T-helper 2 cell treated with Interferon-gamma antibody and Interleukin-4, amounts not matched to agents 5 μg/mL and 100 μg/mL, for 36 hours (primary cell): ENCODE measurements around the gene SHPK.
"Not testable (repeated sequence)": the region's sequence is repeated elsewhere in the genome, so short reads cannot be mapped to it uniquely, and the experiment has no call there.

Source experiments
- DNase-seq: peaks from one replicate; pipeline ENCODE4 v3.0.0; 2021; ENCODE audit warnings: low spot score
- H3K27ac Mint-ChIP-seq: one replicate; pipeline ENCODE4 v1.8.0; 2021; ENCODE audit warnings: mild to moderate bottlenecking, mixed read lengths
- H3K27me3 Mint-ChIP-seq: one replicate; pipeline ENCODE4 v1.8.0; 2021; ENCODE audit warnings: low read depth, mixed read lengths
- H3K36me3 Mint-ChIP-seq: one replicate; pipeline ENCODE4 v1.8.0; 2021; ENCODE audit warnings: low read depth, mixed read lengths
- H3K4me1 Mint-ChIP-seq: one replicate; pipeline ENCODE4 v1.8.0; 2021; ENCODE audit warnings: low read depth, mixed read lengths
- H3K4me3 Mint-ChIP-seq: one replicate; pipeline ENCODE4 v1.8.0; 2022; ENCODE audit warnings: mild to moderate bottlenecking, moderate library complexity, mixed read lengths
- H3K9me3 Mint-ChIP-seq: one replicate; pipeline ENCODE4 v1.8.0; 2021; ENCODE audit warnings: mixed read lengths

SHPK gene

DNA sequence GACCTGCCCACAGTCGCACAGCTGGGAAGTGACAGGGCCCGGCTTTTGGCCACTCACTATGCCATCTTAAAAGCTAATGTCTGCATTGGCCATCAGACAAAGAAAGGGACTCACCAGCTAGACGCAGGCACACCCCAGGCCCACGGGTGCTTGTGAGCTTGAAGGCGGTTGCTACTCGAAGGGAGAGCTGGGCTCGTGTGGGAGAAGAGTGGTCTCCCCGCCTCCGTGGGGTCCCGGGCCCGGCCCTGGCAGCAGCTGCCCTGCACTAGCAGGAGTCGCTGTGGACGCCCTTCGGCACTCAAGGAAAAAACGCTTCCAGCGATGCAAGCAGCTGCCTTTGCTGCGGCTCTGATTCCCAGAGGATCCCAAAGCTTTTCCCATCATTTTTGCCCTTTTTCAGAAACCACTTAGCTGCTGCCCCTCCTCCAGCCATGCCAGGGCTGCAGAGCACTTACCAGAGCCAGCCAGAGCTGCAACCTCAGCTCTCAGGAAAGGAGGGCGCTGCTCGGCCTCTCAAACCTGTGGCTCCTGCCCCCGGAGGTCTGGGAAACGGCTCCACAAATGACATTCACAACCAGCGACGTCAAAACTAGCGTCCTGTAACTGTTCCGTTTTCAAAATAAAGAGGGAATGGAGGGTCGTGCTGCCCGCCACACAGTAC, 39.1 kb downstream of the SHPK start:
- Mint-ChIP-seq H3K4me1 (no peaks in the 10 kb centered on the region), H3K36me3 (peaks cover 2% of the 10 kb centered on the region), H3K27me3 (no peaks in the 10 kb centered on the region), H3K27ac (no peak overlapping the region), H3K9me3 (no peaks in the 10 kb centered on the region), H3K4me3 (no peak overlapping the region)
- DNase-seq, result no peak

DNA sequence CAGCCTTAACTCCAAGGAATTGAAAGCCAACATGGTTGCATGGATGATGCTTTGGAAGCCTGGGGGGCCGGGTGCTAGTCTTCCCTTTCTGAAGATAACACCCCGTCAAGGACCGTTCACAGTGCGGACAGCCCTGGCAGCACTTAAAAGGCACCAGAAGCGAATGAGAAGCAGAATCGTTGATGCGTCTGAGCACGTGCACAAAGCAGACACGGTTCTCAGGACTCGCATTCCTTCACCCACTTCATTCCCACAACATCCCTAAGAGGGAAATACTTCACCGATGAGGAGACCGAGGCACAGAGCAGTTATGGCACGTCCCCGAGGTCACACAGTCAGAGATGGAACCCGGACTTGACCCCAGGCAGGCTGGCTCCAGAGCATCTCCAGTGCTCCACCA, 41.1 kb downstream of the SHPK start:
- no peaks in the 10 kb centered on the region for H3K36me3 Mint-ChIP-seq
- DNase-seq, result no peak
- no peaks in the 10 kb centered on the region for H3K9me3 Mint-ChIP-seq
- H3K4me3 Mint-ChIP-seq, result no peak overlapping the region
- no peaks in the 10 kb centered on the region for H3K27me3 Mint-ChIP-seq
- no peak overlapping the region for H3K27ac Mint-ChIP-seq
- no peaks in the 10 kb centered on the region for H3K4me1 Mint-ChIP-seq

DNA sequence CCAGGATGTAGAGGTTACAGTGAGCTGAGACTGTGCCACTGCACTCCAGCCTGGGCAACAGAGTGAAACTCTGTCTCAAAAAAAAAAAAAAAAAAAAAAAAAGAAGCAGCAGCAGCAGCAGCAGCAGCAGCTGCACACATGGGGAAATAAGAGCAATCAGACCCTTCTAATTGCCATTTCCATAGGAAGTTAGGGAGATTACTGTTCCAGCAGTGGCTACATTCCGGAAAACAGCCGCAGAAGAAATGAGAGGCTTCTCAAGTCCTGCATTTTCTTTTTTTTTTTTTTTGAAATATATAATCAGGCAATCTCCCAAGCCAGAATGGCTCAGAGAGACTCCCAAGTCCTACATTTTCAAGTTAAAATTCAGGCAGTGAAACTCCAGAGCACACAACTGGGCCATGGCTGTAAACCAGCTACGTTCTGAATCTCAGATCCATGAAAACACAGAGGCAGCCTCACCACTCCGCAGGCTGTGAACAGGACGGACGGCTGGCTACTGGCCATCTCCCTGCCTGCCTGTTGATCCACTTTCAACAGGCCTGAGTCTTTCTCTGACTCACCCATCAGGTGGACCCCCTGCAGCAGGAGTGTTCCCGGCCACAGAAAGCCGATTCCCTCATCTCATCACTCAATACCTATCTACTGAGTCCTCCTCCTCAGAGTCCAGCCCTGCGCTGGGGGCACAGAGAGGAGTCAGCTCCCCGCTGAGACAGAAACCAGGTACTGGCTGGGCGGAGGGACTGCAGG, 41.8 kb downstream of the SHPK start:
- Mint-ChIP-seq H3K4me1 (no peaks in the 10 kb centered on the region), H3K9me3 (no peaks in the 10 kb centered on the region), H3K36me3 (peaks cover 3% of the 10 kb centered on the region), H3K27ac (no peak overlapping the region), H3K4me3 (no peak overlapping the region), H3K27me3 (no peaks in the 10 kb centered on the region)
- no peak for DNase-seq

- H3K36me3 Mint-ChIP-seq, result peaks cover 3% of the 10 kb centered on the region
- no peaks in the 10 kb centered on the region for H3K27me3 Mint-ChIP-seq
- H3K9me3 Mint-ChIP-seq, result no peaks in the 10 kb centered on the region
- no peak overlapping the region for H3K4me3 Mint-ChIP-seq
- no peaks in the 10 kb centered on the region for H3K4me1 Mint-ChIP-seq
- no peak overlapping the region for H3K27ac Mint-ChIP-seq
- no peak for DNase-seq
Measured at GRCh38 chr17:3593384-3593783, 42.7 kb downstream of the SHPK start.

GRCh38 chr17:3592216-3592860, 43.7 kb downstream of the SHPK start:
- Mint-ChIP-seq H3K4me1 (no peaks in the 10 kb centered on the region), H3K27ac (no peak overlapping the region), H3K4me3 (no peak overlapping the region), H3K9me3 (no peaks in the 10 kb centered on the region), H3K27me3 (no peaks in the 10 kb centered on the region), H3K36me3 (peaks cover 3% of the 10 kb centered on the region)
- DNase-seq, result no peak

DNA sequence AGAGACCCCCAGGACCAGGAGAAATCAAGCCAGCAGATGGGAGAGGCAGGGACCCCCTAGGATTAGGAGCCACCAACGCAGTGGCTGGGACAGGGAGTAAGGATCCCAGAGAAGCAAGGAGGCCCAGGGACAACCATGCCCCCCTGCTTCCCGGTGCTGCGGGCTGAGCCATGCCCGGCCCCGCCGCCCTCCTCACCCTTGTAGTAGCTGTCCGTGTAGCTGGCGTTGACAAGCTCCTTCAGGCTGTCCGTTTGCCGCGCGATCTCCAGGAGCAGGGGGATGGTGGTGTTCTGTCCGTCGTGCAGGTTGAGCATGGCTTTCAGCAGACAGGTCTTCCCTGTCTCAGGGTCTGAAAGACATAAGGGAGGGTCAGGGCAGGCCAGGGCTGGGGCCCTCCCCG, 45.3 kb downstream of the SHPK start:
- Mint-ChIP-seq H3K9me3 (no peaks in the 10 kb centered on the region), H3K27ac (no peak overlapping the region)
- DNase-seq, result no peak

DNA sequence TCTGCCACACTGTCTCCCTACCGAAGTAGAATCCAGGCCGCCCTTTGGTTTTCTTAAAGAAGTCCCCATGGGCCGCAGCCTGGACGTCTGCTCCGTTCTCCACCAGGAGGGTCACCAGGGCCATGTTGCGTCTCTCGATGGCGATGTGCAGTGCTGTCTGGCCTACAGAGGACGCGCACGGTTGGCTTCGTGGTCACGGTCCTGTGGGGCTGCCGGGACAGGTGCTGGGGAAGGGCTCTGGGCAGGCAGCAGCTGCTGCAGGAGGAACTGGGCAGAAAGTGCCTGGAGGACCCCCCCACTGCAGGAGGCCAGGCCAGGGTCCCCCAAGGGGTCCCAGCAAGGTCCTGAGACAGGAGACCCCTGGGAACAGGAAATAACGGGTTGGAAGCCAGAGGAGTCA, 45.8 kb downstream of the SHPK start:
- DNase-seq, result no peak
- Mint-ChIP-seq H3K27ac (no peak overlapping the region), H3K36me3 (peaks cover 7% of the 10 kb centered on the region), H3K9me3 (no peaks in the 10 kb centered on the region), H3K4me3 (no peak overlapping the region), H3K4me1 (no peaks in the 10 kb centered on the region), H3K27me3 (no peaks in the 10 kb centered on the region)

More for the DNA sequence above, 45.3 kb downstream of the SHPK start:
- H3K27me3 Mint-ChIP-seq, result no peaks in the 10 kb centered on the region
- H3K4me1 Mint-ChIP-seq, result no peaks in the 10 kb centered on the region
- H3K36me3 Mint-ChIP-seq, result peaks cover 7% of the 10 kb centered on the region
- no peak overlapping the region for H3K4me3 Mint-ChIP-seq

DNA sequence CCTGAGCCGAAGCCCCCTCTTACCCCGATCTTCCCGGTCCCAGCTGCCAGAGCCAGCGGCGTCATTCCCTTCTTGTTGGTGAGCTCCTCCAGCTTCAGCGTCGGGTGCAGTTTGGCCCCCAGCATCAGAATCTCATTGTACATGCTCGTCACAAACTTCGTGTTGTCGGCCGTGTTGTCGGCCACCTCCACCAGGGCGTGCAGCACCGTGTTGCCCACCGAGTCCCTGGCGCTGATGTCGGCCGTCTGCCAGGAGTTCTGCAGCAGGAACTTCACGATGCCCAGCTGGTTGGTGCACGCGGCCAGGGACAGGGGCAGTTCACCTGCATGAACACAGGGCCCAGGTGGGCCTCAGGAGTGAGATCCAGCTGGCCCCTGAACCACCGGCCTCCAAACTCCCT, 46.3 kb downstream of the SHPK start:
- Mint-ChIP-seq H3K27ac (no peak overlapping the region), H3K9me3 (no peaks in the 10 kb centered on the region), H3K4me3 (no peak overlapping the region), H3K36me3 (peaks cover 7% of the 10 kb centered on the region), H3K4me1 (no peaks in the 10 kb centered on the region), H3K27me3 (no peaks in the 10 kb centered on the region)
- no peak for DNase-seq

GRCh38 chr17:3585826-3586225, 50.2 kb downstream of the SHPK start:
- Mint-ChIP-seq H3K4me1 (no peaks in the 10 kb centered on the region), H3K9me3 (no peaks in the 10 kb centered on the region), H3K36me3 (peaks cover 9% of the 10 kb centered on the region), H3K4me3 (no peak overlapping the region), H3K27ac (no peak overlapping the region), H3K27me3 (no peaks in the 10 kb centered on the region)
- DNase-seq, result no peak

DNA sequence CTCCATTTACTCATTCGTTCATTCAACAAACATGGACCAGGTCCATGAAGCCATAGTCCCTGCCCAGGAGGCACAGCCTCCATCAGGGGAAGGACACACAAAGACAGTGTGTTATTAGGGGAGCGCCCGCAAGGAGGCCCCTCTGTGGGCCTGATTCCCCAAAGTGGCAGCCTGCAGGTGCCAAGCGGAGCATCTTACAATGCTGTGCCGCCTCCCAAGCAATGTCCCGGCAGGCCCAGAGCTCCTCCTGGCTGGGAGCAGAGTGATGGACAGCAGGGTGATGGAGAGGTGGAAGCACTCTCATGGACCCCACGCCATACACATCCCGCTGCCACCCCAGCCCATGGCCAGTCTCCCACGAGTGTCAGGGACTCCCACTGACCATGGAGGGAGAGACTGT, 52.6 kb downstream of the SHPK start:
- H3K4me1 Mint-ChIP-seq, result no peaks in the 10 kb centered on the region
- peaks cover 9% of the 10 kb centered on the region for H3K36me3 Mint-ChIP-seq
- no peaks in the 10 kb centered on the region for H3K27me3 Mint-ChIP-seq
- no peak overlapping the region for H3K27ac Mint-ChIP-seq
- no peaks in the 10 kb centered on the region for H3K9me3 Mint-ChIP-seq
- H3K4me3 Mint-ChIP-seq, result no peak overlapping the region
- no peak for DNase-seq

DNA sequence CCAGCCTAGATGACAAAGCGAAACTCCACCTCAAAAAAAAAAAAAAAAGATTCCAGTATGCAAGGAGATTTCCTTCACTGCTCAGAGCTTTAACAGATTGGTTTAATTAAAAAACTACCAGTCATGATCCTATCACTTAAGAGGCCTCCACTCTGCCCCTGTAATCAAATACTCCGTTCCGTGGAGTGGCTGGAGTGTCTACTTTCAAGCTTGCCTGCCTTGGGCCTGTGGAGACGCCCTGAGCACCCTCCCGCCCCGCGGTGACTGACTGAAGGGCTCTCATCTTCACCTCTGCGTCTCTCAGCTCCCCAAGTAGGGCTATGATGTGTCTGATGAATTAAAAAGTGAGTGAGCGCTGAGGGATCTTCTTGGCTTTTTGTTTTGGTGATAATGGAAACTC, 53.1 kb downstream of the SHPK start:
- Mint-ChIP-seq H3K4me1 (no peaks in the 10 kb centered on the region), H3K27ac (no peak overlapping the region), H3K36me3 (peaks cover 9% of the 10 kb centered on the region), H3K9me3 (no peaks in the 10 kb centered on the region), H3K27me3 (no peaks in the 10 kb centered on the region), H3K4me3 (no peak overlapping the region)
- no peak for DNase-seq

DNA sequence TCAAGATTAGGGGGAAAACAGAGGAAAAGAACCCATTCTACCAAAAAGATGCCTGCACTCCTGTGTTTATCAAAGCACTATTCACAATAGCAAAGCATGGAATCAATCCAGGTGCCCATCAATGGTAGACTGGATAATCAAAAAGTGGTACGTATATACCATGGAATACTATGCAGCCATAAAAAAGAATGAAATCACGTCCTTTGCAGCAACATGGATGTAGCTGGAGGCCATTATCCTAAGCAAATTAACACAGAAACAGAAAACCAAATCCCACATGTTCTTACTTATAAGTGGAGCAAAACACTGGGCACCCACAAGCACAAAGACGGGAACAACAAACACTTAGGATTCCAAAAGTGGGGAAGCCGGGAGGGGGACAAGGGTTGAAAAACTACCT, 57.4 kb downstream of the SHPK start:
- not testable (repeated sequence) for H3K4me1 Mint-ChIP-seq, H3K27ac Mint-ChIP-seq, H3K9me3 Mint-ChIP-seq, H3K36me3 Mint-ChIP-seq, H3K27me3 Mint-ChIP-seq, H3K4me3 Mint-ChIP-seq, DNase-seq

DNA sequence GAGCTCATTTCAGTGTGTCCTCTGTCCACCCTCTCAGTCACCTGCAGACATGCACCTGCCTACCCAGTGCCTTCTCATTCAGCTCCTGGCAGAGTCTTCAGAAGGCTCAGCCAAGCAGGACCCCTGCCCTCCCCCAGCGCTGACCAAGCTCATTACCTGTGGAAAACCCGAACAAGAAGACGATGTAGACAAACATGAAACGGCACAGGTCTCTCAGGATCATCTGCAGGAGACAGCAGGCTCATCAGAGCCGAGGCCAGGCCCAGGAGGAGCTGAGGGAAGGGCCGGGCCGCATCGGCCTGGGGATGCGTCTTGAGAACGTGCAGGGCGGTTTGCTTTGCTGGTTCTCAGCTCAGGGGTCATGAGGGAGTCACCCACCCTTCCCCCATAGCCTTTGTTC, 59.1 kb downstream of the SHPK start:
- Mint-ChIP-seq H3K27ac (no peak overlapping the region), H3K4me3 (no peak overlapping the region)

DNA sequence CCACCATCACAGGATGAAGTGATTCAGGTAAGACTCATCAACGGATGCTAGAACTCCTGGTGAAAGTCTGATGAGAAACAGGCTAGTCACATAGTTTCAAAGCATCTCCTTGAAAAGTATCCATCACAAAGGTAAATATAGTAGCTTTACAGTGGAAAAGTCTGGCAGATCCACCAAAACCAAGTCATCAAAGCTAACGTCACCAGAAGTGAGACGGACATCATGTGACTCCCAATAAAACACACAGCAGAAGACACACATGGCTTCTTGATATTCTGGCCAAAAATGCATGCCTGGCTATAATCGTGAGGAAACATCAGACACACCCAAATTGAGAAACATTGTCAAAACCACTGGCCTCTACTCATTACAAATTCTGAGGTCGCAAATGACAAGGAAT, 60.5 kb downstream of the SHPK start:
- Mint-ChIP-seq H3K27me3 (no peaks in the 10 kb centered on the region), H3K4me3 (no peak overlapping the region), H3K4me1 (no peaks in the 10 kb centered on the region), H3K36me3 (peaks cover 5% of the 10 kb centered on the region), H3K9me3 (no peaks in the 10 kb centered on the region), H3K27ac (no peak overlapping the region)
- no peak for DNase-seq

More for the DNA sequence above, 59.1 kb downstream of the SHPK start:
- Mint-ChIP-seq H3K36me3 (peaks cover 6% of the 10 kb centered on the region), H3K4me1 (no peaks in the 10 kb centered on the region), H3K9me3 (no peaks in the 10 kb centered on the region), H3K27me3 (no peaks in the 10 kb centered on the region)
- DNase-seq, result no peak
